HepG2 (cell line): ENCODE measurements around the gene ANKRD10.

Experiments
- CTCF ChIP-seq: sonication (generic); formaldehyde crosslinking; IDR thresholded peaks from 2 replicates; pipeline ENCODE4 v1.5.0; 2020; ENCODE audit warnings: mild to moderate bottlenecking, missing genetic modification reagents, moderate library complexity
- KLF15 ChIP-seq: sonication (generic); formaldehyde crosslinking; IDR thresholded peaks from 2 replicates; pipeline ENCODE4 v1.8.1; 2023; ENCODE audit warnings: borderline replicate concordance, mild to moderate bottlenecking, inconsistent platforms, missing genetic modification reagents, mixed read lengths
- MAFK ChIP-seq, 2 experiments: IDR thresholded peaks in 1 of 2; conservative IDR thresholded peaks in 1 of 2; 2 replicates each; pipeline ENCODE4 v1.6.1; 2011; ENCODE audit warnings: improper control_type of control experiment in 2 of 2, low read length in 2 of 2
- PATZ1 ChIP-seq: sonication (generic); formaldehyde crosslinking; IDR thresholded peaks from 2 replicates; pipeline ENCODE4 v1.4.0; 2020; ENCODE audit warnings: missing genetic modification reagents
- POLR2A ChIP-seq, 2 experiments: IDR thresholded peaks; 2 replicates each; pipeline ENCODE4 v1.6.1; 2011; ENCODE audit warnings: low read depth in 2 of 2, low read length in 2 of 2, mild to moderate bottlenecking in 1 of 2, moderate library complexity in 1 of 2; ENCODE audit not compliant: insufficient read depth in 1 of 2
- ZNF34 ChIP-seq: sonication (generic); formaldehyde crosslinking; IDR thresholded peaks from 2 replicates; pipeline ENCODE4 v1.4.0; 2020; ENCODE audit warnings: mild to moderate bottlenecking, missing genetic modification reagents, borderline replicate concordance
- ZNF670 ChIP-seq: sonication (generic); formaldehyde crosslinking; IDR thresholded peaks from 2 replicates; pipeline ENCODE4 v1.8.0; 2022; ENCODE audit warnings: mild to moderate bottlenecking, missing genetic modification reagents, borderline replicate concordance
- ZNF792 ChIP-seq: IDR thresholded peaks from 2 replicates; pipeline ENCODE4 v1.6.1; 2016
- ZSCAN5A ChIP-seq: sonication (generic); formaldehyde crosslinking; IDR thresholded peaks from 2 replicates; pipeline ENCODE4 v1.8.0; 2022; ENCODE audit warnings: mild to moderate bottlenecking, missing genetic modification reagents, borderline replicate concordance

- TF ChIP-seq POLR2A (IDR thresholded peaks at IDR 0.05; ENCODE audit: insufficient read depth in 1 of 2, low read depth in 2 of 2, low read length in 2 of 2) (no peak), ZNF792 (no peak), ZNF34 (no peak), KLF15 (CRISPR knock-in tag) (no peak), ZSCAN5A (CRISPR knock-in tag) (no peak), ZNF670 (CRISPR knock-in tag) (no peak), MAFK (conservative IDR thresholded peaks at IDR 0.05 in 1 of 2, IDR thresholded peaks at IDR 0.05 in 1 of 2; ENCODE audit: low read length in 2 of 2) (no peak), CTCF (CRISPR knock-in tag) (no peak), PATZ1 (CRISPR knock-in tag) (no peak)
Observed at GRCh38 chr13:110854866-110855265, 60.0 kb downstream of the ANKRD10 start.
